Measurements from ENCODE around the gene ACOD1.

Gene ACOD1

DNA sequence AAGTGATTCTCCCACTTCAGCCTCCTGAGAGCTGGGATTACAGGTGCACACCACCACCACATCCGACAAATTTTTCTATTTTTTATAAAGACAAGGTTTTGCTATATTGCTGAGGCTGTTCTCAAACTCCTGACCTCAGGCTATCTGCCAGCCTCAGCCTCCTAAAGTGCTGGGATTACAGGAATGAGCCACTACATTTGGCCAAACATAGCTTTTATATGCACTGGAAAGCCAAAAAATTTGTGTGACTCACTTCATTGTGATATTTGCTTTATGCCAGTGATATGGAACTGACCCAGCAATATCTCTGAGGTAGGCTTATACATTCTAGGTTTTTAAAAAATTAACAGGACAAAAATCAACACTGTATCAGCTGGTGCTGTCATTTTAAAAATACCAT lies 26.8 kb upstream of the ACOD1 start:
- no peak for TF ChIP-seq FOXP2 (optimal IDR thresholded peaks at IDR 0.05; ENCODE audit: borderline replicate concordance, extremely low read depth, extremely low read length, insufficient read depth)
- no peak for TF ChIP-seq SIN3A (IDR thresholded peaks at IDR 0.05; ENCODE audit: borderline replicate concordance, insufficient read depth, low read length)
- TF ChIP-seq TAF1 (IDR thresholded peaks at IDR 0.05; ENCODE audit: borderline replicate concordance, insufficient read depth, low read length): no peak
- TF ChIP-seq POLR2AphosphoS5 (IDR thresholded peaks at IDR 0.05; ENCODE audit: low read depth, low read length): no peak
- TF ChIP-seq, protein P1, sequence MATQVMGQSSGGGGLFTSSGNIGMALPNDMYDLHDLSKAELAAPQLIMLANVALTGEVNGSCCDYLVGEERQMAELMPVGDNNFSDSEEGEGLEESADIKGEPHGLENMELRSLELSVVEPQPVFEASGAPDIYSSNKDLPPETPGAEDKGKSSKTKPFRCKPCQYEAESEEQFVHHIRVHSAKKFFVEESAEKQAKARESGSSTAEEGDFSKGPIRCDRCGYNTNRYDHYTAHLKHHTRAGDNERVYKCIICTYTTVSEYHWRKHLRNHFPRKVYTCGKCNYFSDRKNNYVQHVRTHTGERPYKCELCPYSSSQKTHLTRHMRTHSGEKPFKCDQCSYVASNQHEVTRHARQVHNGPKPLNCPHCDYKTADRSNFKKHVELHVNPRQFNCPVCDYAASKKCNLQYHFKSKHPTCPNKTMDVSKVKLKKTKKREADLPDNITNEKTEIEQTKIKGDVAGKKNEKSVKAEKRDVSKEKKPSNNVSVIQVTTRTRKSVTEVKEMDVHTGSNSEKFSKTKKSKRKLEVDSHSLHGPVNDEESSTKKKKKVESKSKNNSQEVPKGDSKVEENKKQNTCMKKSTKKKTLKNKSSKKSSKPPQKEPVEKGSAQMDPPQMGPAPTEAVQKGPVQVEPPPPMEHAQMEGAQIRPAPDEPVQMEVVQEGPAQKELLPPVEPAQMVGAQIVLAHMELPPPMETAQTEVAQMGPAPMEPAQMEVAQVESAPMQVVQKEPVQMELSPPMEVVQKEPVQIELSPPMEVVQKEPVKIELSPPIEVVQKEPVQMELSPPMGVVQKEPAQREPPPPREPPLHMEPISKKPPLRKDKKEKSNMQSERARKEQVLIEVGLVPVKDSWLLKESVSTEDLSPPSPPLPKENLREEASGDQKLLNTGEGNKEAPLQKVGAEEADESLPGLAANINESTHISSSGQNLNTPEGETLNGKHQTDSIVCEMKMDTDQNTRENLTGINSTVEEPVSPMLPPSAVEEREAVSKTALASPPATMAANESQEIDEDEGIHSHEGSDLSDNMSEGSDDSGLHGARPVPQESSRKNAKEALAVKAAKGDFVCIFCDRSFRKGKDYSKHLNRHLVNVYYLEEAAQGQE (IDR thresholded peaks at IDR 0.05; ENCODE audit: insufficient read depth in 1 of 2, low read depth in 2 of 2, low read length in 2 of 2): no peak

DNA sequence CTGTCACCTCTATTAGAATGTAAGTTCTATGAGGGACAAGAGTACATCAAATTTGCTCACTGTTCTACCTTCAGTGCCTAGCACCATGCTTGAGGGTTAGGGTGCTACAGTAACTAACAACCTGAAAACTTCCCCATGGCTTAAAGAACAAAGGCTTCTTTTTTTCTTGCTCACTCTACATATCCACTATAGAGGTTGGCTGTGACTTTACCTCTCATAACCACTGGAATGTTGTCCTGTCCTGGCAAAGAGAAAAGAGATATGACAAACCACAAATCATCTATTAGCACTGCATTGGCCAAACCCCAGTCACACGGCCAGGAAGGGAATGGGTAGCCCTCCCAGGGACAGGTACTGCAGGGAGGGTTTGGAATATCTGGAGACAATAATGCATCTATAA lies 23.2 kb upstream of the ACOD1 start:
- TF ChIP-seq FOXP2 (optimal IDR thresholded peaks at IDR 0.05; ENCODE audit: borderline replicate concordance, extremely low read depth, extremely low read length, insufficient read depth) (no peak), POLR2AphosphoS5 (IDR thresholded peaks at IDR 0.05; ENCODE audit: low read depth, low read length) (no peak), TAF1 (IDR thresholded peaks at IDR 0.05; ENCODE audit: borderline replicate concordance, insufficient read depth, low read length) (no peak), SIN3A (IDR thresholded peaks at IDR 0.05; ENCODE audit: borderline replicate concordance, insufficient read depth, low read length) (no peak)
- TF ChIP-seq, protein P1 (IDR thresholded peaks at IDR 0.05; ENCODE audit: insufficient read depth in 1 of 2, low read depth in 2 of 2, low read length in 2 of 2): no peak

DNA sequence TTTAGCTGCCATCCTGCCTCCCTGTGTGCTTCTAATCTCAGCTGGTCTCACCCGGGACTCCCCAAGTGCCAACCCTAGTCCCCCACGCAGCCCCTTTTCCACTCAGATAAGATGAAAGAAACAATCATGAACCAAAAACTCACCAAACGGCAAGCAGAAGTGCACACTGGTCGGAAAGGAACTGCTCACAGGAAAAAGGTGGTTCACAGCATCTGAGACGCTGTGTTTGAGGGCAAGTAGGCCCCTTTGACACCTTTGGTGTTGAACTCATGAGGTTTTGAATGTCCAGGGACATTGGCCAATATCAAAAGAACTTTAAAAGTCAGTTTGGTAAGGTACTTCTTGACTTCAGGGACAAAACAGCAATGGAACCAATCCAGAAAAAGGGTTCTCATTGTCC lies 20.4 kb upstream of the ACOD1 start:
- TF ChIP-seq POLR2AphosphoS5 (IDR thresholded peaks at IDR 0.05; ENCODE audit: low read depth, low read length) (no peak), TAF1 (IDR thresholded peaks at IDR 0.05; ENCODE audit: borderline replicate concordance, insufficient read depth, low read length) (no peak), SIN3A (IDR thresholded peaks at IDR 0.05; ENCODE audit: borderline replicate concordance, insufficient read depth, low read length) (no peak), FOXP2 (optimal IDR thresholded peaks at IDR 0.05; ENCODE audit: borderline replicate concordance, extremely low read depth, extremely low read length, insufficient read depth) (no peak)
- TF ChIP-seq, protein P1 (IDR thresholded peaks at IDR 0.05; ENCODE audit: insufficient read depth in 1 of 2, low read depth in 2 of 2, low read length in 2 of 2): no peak

DNA sequence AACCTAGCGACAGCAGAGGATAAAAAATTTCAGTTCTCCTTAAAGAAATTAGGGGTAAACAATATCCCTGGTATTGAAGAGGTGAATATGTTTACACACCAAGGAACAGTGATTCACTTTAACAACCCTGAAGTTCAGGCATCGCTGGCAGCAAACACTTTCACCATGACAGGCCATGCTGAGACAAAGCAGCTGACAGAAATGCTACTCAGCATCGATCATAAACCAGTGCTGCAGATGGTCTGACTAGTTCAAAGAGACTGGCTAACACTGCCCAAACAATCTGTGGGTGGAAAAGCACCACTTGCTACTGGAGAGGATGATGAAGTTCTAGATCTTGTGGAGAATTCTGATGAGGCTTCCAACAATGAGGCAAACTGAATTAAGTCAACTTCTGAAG lies 19.9 kb upstream of the ACOD1 start:
- TF ChIP-seq FOXP2 (optimal IDR thresholded peaks at IDR 0.05; ENCODE audit: borderline replicate concordance, extremely low read depth, extremely low read length, insufficient read depth): no peak
- TF ChIP-seq, protein P1 (IDR thresholded peaks at IDR 0.05; ENCODE audit: insufficient read depth in 1 of 2, low read depth in 2 of 2, low read length in 2 of 2): no peak
- TF ChIP-seq SIN3A (IDR thresholded peaks at IDR 0.05; ENCODE audit: borderline replicate concordance, insufficient read depth, low read length): no peak
- TF ChIP-seq TAF1 (IDR thresholded peaks at IDR 0.05; ENCODE audit: borderline replicate concordance, insufficient read depth, low read length): no peak
- TF ChIP-seq POLR2AphosphoS5 (IDR thresholded peaks at IDR 0.05; ENCODE audit: low read depth, low read length): no peak

DNA sequence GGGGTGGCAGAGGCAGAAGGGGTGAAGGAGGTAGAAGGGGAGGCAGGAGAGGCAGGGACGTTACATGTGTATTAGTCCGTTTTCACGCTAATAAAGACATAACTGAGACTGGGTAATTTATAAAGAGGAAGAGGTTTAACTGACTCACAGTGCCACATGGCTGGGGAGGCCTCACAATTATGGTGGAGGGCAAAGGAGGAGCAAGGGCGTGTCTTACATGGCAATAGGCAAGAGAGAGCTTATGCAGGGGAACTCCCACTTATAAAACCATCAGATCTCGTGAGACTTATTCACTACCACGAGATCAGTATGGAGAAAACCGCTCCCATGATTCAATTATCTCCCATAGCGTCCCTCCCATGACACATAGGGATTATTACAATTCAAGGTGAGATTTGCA lies 19.0 kb upstream of the ACOD1 start:
- TF ChIP-seq POLR2AphosphoS5 (IDR thresholded peaks at IDR 0.05; ENCODE audit: low read depth, low read length) (no peak), TAF1 (IDR thresholded peaks at IDR 0.05; ENCODE audit: borderline replicate concordance, insufficient read depth, low read length) (no peak), SIN3A (IDR thresholded peaks at IDR 0.05; ENCODE audit: borderline replicate concordance, insufficient read depth, low read length) (no peak)

Data from PFSK-1 (cell line).